ENCODE measurements around the gene CCSER2. TPM values are rescaled to one million over a fixed set of nuclear protein-coding genes. Genes with fewer than 3 reads are reported as not detected.
A peak's percentile ranks its signal among the peaks of the same experiment; 100 is the strongest.
"Not testable (repeated sequence)": the region's sequence is repeated elsewhere in the genome, so short reads cannot be mapped to it uniquely, and the experiment has no call there.

Gene CCSER2
- total RNA-seq, 1 donor from 2014 or later: 27.2 TPM

- no peak for DNase-seq (ENCODE audit: low spot score)
Measured at GRCh38 chr10:84519235-84519634, 190.8 kb downstream of the CCSER2 start.

- no peak for DNase-seq (ENCODE audit: low spot score)
Measured at GRCh38 chr10:84521013-84521412, 192.6 kb downstream of the CCSER2 start.

- no peak for DNase-seq (ENCODE audit: low spot score)
Measured at GRCh38 chr10:84521468-84521867, 193.1 kb downstream of the CCSER2 start.

GRCh38 chr10:84522612-84523462, 194.4 kb downstream of the CCSER2 start:
- peak; percentile 12 for DNase-seq (ENCODE audit: low spot score)

- DNase-seq (ENCODE audit: low spot score): peak; percentile 89
Measured at GRCh38 chr10:84523526-84523925, 195.1 kb downstream of the CCSER2 start.

GRCh38 chr10:84524435-84524834, 196.0 kb downstream of the CCSER2 start:
- DNase-seq (ENCODE audit: low spot score): no peak

- DNase-seq (ENCODE audit: low spot score): peak; percentile 3
Measured at GRCh38 chr10:84525120-84525806, 196.9 kb downstream of the CCSER2 start.

GRCh38 chr10:84525807-84526182, 197.4 kb downstream of the CCSER2 start:
- DNase-seq (ENCODE audit: low spot score): not testable (repeated sequence)

- peak; percentile 25 for DNase-seq (ENCODE audit: low spot score)
Measured at GRCh38 chr10:84527386-84527785, 199.0 kb downstream of the CCSER2 start.

GRCh38 chr10:84528526-84528925, 200.1 kb downstream of the CCSER2 start:
- not testable (repeated sequence) for DNase-seq (ENCODE audit: low spot score)

- no peak for DNase-seq (ENCODE audit: low spot score)
Measured at GRCh38 chr10:84530724-84531325, 202.4 kb downstream of the CCSER2 start.

GRCh38 chr10:84531396-84531795, 203.0 kb downstream of the CCSER2 start:
- DNase-seq (ENCODE audit: low spot score): no peak

- no peak for DNase-seq (ENCODE audit: low spot score)
Measured at GRCh38 chr10:84534168-84534567, 205.8 kb downstream of the CCSER2 start.

GRCh38 chr10:84537447-84537931, 209.1 kb downstream of the CCSER2 start:
- DNase-seq (ENCODE audit: low spot score): peak; percentile 66

- no peak for DNase-seq (ENCODE audit: low spot score)
Measured at GRCh38 chr10:84538036-84538435, 209.6 kb downstream of the CCSER2 start.

- DNase-seq (ENCODE audit: low spot score): no peak
Measured at GRCh38 chr10:84539216-84539615, 210.8 kb downstream of the CCSER2 start.

GRCh38 chr10:84540022-84540616, 211.7 kb downstream of the CCSER2 start:
- DNase-seq (ENCODE audit: low spot score): peak; percentile 3

- DNase-seq (ENCODE audit: low spot score): peak; percentile 50
Measured at GRCh38 chr10:84540617-84541288, 212.4 kb downstream of the CCSER2 start.

- no peak for DNase-seq (ENCODE audit: low spot score)
Measured at GRCh38 chr10:84541289-84541637, 212.9 kb downstream of the CCSER2 start.

- DNase-seq (ENCODE audit: low spot score): peak; percentile 7
Measured at GRCh38 chr10:84542522-84543490, 214.4 kb downstream of the CCSER2 start.

Data from umbilical cord (tissue), 2 donors.